OCI-LY7 (cell line): ENCODE measurements around the gene DHX38. TPM values are rescaled to one million over a fixed set of nuclear protein-coding genes. Genes with fewer than 3 reads are reported as not detected.

Source experiments
- BruUV-seq: library from RNA; stranded (reverse); fragments of 400-500 nt; replicated peaks from 2 replicates; lab custom pipeline; 2021; lab: Mats Ljungman, UMichigan
- CTCF ChIA-PET: fragments of 300-600 bp; sonication (Branson Sonifier 250); formaldehyde crosslinking; loops from one replicate; lab custom pipeline; 2022; ENCODE audit warnings: antibody characterized with exemption; ENCODE audit not compliant: unreplicated experiment; lab: Charles Lee
- POLR2A ChIA-PET: fragments of 300-600 bp; sonication (Branson Sonifier 250); formaldehyde crosslinking; loops from one replicate; lab custom pipeline; 2022; ENCODE audit warnings: antibody characterized with exemption; lab: Charles Lee
- DNase-seq: peaks from one replicate; pipeline ENCODE4 v3.0.0-alpha.2; 2015; ENCODE audit warnings: low spot score
- H2AFZ ChIP-seq: fragments of 200-600 bp; sonication (generic), shearing (Covaris generic); 2 replicates; pipeline ENCODE4 v1.6.1; 2014; ENCODE audit warnings: mild to moderate bottlenecking, antibody characterized with exemption, low read length, moderate library complexity
- H3K27ac ChIP-seq: fragments of 200-600 bp; sonication (generic); 2 replicates; pipeline ENCODE4 v1.5.1; 2014; ENCODE audit warnings: mixed run types, low read depth, mild to moderate bottlenecking, moderate library complexity, low read length, inconsistent platforms; ENCODE audit not compliant: poor library complexity, severe bottlenecking
- H3K36me3 ChIP-seq: fragments of 200-600 bp; sonication (generic); 2 replicates; pipeline ENCODE4 v1.6.1; 2014; ENCODE audit warnings: mild to moderate bottlenecking, antibody characterized with exemption, low read length, moderate library complexity, mixed read lengths; ENCODE audit not compliant: insufficient read depth
- H3K4me1 ChIP-seq: fragments of 200-600 bp; sonication (generic); 2 replicates; pipeline ENCODE4 v1.5.1; 2014; ENCODE audit warnings: mild to moderate bottlenecking, low read length; ENCODE audit not compliant: insufficient read depth, poor library complexity, severe bottlenecking
- H3K4me2 ChIP-seq: fragments of 200-600 bp; sonication (generic); 2 replicates; pipeline ENCODE4 v1.6.1; 2014; ENCODE audit warnings: mild to moderate bottlenecking, low read length
- H3K4me3 ChIP-seq: fragments of 200-600 bp; sonication (generic); 2 replicates; pipeline ENCODE4 v1.5.1; 2014; ENCODE audit warnings: mild to moderate bottlenecking, low read depth, low read length; ENCODE audit not compliant: poor library complexity, severe bottlenecking
- H3K79me2 ChIP-seq: fragments of 200-600 bp; sonication (generic); 2 replicates; pipeline ENCODE4 v1.6.1; 2016; ENCODE audit warnings: low read depth, mild to moderate bottlenecking, low read length, moderate library complexity, mixed read lengths; ENCODE audit not compliant: insufficient read depth
- H3K9me2 ChIP-seq: fragments of 200-600 bp; sonication (generic); 2 replicates; pipeline ENCODE4 v1.6.1; 2016; ENCODE audit warnings: mild to moderate bottlenecking, low read length, mixed read lengths; ENCODE audit not compliant: insufficient read depth
- H3K9me3 ChIP-seq: fragments of 200-600 bp; sonication (generic); 2 replicates; pipeline ENCODE4 v1.6.1; 2014; ENCODE audit warnings: mild to moderate bottlenecking, mixed run types, low read length, mixed read lengths
- H4K20me1 ChIP-seq: fragments of 200-600 bp; sonication (generic); 2 replicates; pipeline ENCODE4 v1.6.1; 2014; ENCODE audit warnings: mild to moderate bottlenecking, antibody characterized with exemption, low read length, moderate library complexity, mixed read lengths; ENCODE audit not compliant: insufficient read depth
- EZH2phosphoT487 ChIP-seq: fragments of 200-600 bp; sonication (generic); IDR thresholded peaks from 2 replicates; pipeline ENCODE4 v1.6.1; 2018; ENCODE audit warnings: low read depth, borderline replicate concordance, mild to moderate bottlenecking, mixed run types, antibody characterized with exemption, low read length, moderate library complexity, mixed read lengths
- intact Hi-C: fragments of 100-400 bp; cut with micrococcal nuclease; formaldehyde crosslinking; loops from one replicate; pipeline ENCODE4 v1.10.0; 2022; ENCODE audit not compliant: unreplicated experiment
- total RNA-seq, 2 experiments: library from RNA; depleted of rRNA in 1 of 2; stranded (reverse); fragments of >200 nt in 1 of 2; shearing (Covaris generic) in 1 of 2; gene quantifications; 2 replicates each; pipeline ENCODE4 v1.2.3, GENCODE V29; 2014 to 2022
- TF ChIP-seq, protein P1 (sequence below): fragments of 200-600 bp; sonication (generic); conservative IDR thresholded peaks from 2 replicates; pipeline ENCODE4 v1.5.1; 2014; ENCODE audit warnings: mild to moderate bottlenecking, antibody characterized with exemption, low read length, moderate library complexity, mixed read lengths

Gene DHX38
- total RNA-seq, 2 experiments from 2014 or later: 56.6 to 86.5 TPM

DNA sequence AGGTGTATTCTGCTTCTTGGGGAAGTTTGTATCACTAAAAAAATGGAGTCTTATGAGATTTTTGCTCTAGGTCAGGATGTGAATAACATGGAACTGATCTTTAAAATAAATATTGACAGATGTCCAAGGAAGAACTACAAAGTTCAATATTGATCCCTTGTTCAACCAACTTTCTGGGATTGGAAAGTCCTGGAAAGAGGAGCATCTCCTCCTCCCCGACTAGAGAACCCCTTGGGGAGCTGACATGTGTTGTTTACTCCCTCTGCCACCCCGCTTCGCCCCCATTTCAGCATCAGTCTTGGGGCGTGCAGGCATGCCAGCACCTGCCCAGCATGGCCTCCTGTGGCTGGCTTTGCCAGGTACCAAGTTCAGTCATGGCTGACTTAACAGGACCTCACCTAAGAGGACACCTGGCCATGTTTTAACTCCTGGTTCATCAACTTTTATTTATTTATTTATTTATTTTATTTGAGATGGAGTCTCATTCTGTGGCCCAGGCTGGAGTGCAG, 44.5 kb downstream of the DHX38 start:
- ChIA-PET POLR2A (interaction anchor here (1.4 kb wide), 1 partner anchor 13 kb away, joined by 6 read pairs; no protein-coding TSS in a partner anchor), CTCF (no interaction called here)
- no peaks in the 10 kb centered on the region for H3K4me1 ChIP-seq
- no peaks in the 10 kb centered on the region for H4K20me1 ChIP-seq
- no peak for DNase-seq
- no peaks in the 10 kb centered on the region for H3K36me3 ChIP-seq
- no peaks in the 10 kb centered on the region for H3K9me3 ChIP-seq
- H3K79me2 ChIP-seq: no peaks in the 10 kb centered on the region
- TF ChIP-seq EZH2phosphoT487: no peak
- TF ChIP-seq, protein P1, sequence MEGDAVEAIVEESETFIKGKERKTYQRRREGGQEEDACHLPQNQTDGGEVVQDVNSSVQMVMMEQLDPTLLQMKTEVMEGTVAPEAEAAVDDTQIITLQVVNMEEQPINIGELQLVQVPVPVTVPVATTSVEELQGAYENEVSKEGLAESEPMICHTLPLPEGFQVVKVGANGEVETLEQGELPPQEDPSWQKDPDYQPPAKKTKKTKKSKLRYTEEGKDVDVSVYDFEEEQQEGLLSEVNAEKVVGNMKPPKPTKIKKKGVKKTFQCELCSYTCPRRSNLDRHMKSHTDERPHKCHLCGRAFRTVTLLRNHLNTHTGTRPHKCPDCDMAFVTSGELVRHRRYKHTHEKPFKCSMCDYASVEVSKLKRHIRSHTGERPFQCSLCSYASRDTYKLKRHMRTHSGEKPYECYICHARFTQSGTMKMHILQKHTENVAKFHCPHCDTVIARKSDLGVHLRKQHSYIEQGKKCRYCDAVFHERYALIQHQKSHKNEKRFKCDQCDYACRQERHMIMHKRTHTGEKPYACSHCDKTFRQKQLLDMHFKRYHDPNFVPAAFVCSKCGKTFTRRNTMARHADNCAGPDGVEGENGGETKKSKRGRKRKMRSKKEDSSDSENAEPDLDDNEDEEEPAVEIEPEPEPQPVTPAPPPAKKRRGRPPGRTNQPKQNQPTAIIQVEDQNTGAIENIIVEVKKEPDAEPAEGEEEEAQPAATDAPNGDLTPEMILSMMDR: no peak
- no peak overlapping the region for H3K4me3 ChIP-seq
- no peak overlapping the region for H2AFZ ChIP-seq
- no peak overlapping the region for H3K27ac ChIP-seq
- no TSS peak for BruUV-seq
- intact Hi-C loops: no loop called here
- no peaks in the 10 kb centered on the region for H3K9me2 ChIP-seq
- no peak overlapping the region for H3K4me2 ChIP-seq

DNA sequence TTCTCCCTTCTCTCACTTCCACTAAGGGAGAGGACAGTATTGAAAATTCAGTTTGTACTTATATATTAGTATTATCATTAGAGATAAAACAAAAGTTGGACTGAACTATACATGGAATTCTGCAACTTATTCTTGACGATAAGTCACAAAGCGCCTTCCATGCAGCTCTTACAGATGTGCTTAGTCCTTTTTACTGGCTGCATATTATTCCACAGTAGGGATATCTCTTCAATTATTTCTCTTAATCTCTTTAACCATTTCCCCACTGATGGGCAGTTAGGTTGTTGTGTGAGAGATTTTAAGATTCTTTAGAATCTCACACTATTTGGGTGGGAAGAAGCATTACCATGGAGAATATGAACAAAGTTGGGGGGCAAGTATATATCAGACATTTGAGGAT, 46.3 kb downstream of the DHX38 start:
- Histone ChIP-seq H3K36me3 (no peaks in the 10 kb centered on the region), H3K4me2 (no peak overlapping the region), H2AFZ (no peak overlapping the region), H3K9me3 (no peaks in the 10 kb centered on the region), H3K9me2 (no peaks in the 10 kb centered on the region), H3K4me1 (no peaks in the 10 kb centered on the region), H3K79me2 (no peaks in the 10 kb centered on the region), H4K20me1 (no peaks in the 10 kb centered on the region), H3K4me3 (no peak overlapping the region), H3K27ac (no peak overlapping the region)
- DNase-seq: no peak
- POLR2A ChIA-PET: no interaction called here
- intact Hi-C loops: no loop called here
- CTCF ChIA-PET: no interaction called here
- no TSS peak for BruUV-seq
- no peak for TF ChIP-seq EZH2phosphoT487
- TF ChIP-seq, protein P1: no peak

DNA sequence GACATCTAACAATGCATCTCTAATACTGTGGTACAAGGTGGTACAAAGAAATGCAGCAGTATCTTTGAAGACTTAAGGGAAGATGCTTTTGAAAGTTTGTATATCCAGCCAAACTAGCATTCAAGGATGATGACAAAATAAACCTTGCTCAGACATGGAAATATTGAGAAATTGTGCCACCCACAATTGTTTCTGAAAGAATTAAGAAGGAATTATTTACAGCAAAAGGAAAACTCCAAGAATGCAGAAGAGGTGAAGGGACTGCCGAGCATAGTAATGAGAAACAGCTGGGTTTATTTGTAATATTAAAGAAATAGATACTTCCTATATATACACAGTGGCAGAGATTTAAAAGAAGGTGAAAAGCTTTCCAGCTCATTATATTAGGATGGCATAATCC, 48.8 kb downstream of the DHX38 start:
- BruUV-seq: no TSS peak
- Histone ChIP-seq H3K9me2 (no peaks in the 10 kb centered on the region), H3K27ac (no peak overlapping the region), H3K79me2 (no peaks in the 10 kb centered on the region), H3K4me1 (no peaks in the 10 kb centered on the region), H4K20me1 (no peaks in the 10 kb centered on the region), H2AFZ (no peak overlapping the region), H3K36me3 (no peaks in the 10 kb centered on the region), H3K4me2 (no peak overlapping the region), H3K4me3 (no peak overlapping the region), H3K9me3 (no peaks in the 10 kb centered on the region)
- intact Hi-C loops: no loop called here
- ChIA-PET POLR2A (no interaction called here), CTCF (no interaction called here)
- TF ChIP-seq EZH2phosphoT487: no peak
- TF ChIP-seq, protein P1: no peak
- no peak for DNase-seq
